Measurements from ENCODE around the gene LRRC9. TPM values are rescaled to one million over a fixed set of nuclear protein-coding genes. Genes with fewer than 3 reads are reported as not detected.
A peak's percentile ranks its signal among the peaks of the same experiment; 100 is the strongest.

Gene LRRC9
- total RNA-seq, 1 experiment from 2014 or later = not detected

DNA sequence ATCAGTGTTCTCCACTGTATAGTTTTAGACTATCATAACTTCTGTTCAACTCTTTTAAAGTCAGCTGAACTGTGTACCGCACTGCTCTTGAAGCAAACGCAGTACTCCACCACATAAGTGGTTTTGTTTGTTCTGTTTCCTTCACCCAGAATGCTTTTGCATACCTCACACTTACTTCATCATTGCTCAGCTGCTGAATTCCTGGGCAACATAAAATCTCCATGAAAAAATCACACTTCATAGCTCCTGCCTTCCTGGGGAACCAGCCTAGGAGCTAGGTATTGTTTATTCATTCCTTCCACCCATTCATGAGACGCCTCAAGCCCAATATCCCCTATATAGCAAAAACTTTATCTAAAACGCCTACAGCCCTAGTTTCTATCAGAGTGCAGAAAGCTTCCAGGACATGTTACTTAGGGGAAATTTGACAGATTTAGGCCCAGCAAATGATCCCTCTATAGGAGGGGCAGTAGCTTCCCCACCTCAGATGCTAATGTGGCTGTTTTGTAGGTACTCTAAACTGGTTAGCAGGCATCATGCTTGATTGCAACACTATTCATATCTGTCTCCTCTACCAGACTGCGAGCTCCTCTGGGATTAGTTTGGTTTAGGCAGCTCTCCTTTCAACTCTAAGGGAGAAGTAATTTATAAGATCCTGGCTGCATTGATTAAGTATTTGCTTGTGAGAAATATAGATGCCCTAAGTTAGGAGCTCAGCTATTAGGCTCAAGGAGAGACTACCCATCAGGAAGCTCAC lies 44.5 kb downstream of the LRRC9 start:
- peak overlapping the region; percentile 83 for H3K4me3 Mint-ChIP-seq (ENCODE audit: unreplicated experiment)
- no peak overlapping the region for H3K27ac Mint-ChIP-seq (ENCODE audit: low read depth, unreplicated experiment)
- POLR2A ChIA-PET = interaction anchor here (0.9 to 2.7 kb wide), 12 partner anchors 21 to 482 kb away, joined by 3 to 9 read pairs (median 4); partner anchors contain the start of genes DHRS7, PCNX4 and PPM1A

DNA sequence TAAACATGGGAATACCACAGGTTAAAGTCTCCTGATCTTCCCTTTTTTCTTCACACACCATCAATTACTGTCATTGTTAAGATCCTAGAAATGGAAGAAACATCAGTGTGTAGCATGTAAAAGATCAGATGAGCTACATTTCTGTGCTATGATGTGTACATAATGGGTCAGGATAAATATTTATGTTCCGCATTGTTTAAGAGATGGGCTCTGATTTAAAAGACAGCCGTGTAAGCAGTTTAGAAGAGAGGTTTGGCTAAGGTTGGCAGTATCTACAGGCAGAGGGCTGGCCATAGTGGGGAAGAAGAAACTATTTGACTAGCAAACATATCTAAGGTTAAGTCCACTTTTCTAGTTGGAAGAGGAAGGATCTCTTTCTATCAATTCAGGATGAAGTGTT lies 49.4 kb downstream of the LRRC9 start:
- peak; percentile 30 for DNase-seq (ENCODE audit: unreplicated experiment)
- intact Hi-C loops (cut with micrococcal nuclease) = no loop called here
- Mint-ChIP-seq H3K27me3 (ENCODE audit: insufficient read depth, unreplicated experiment) (no peaks in the 10 kb centered on the region), H3K36me3 (ENCODE audit: insufficient read depth, unreplicated experiment) (no peaks in the 10 kb centered on the region), H3K27ac (ENCODE audit: low read depth, unreplicated experiment) (no peak overlapping the region), H3K9me3 (ENCODE audit: unreplicated experiment) (no peaks in the 10 kb centered on the region), H3K4me1 (ENCODE audit: insufficient read depth, unreplicated experiment) (peaks cover 21% of the 10 kb centered on the region), H3K4me3 (ENCODE audit: unreplicated experiment) (no peak overlapping the region)
- POLR2A ChIA-PET = interaction anchor here (0.7 kb wide), 2 partner anchors 214 to 334 kb away, joined by 3 read pairs; no protein-coding TSS in a partner anchor
- CTCF ChIA-PET = interaction anchor here (1.0 to 1.1 kb wide), 2 partner anchors 216 kb away, joined by 3 to 4 read pairs; no protein-coding TSS in a partner anchor
- TF ChIP-seq, protein P1, sequence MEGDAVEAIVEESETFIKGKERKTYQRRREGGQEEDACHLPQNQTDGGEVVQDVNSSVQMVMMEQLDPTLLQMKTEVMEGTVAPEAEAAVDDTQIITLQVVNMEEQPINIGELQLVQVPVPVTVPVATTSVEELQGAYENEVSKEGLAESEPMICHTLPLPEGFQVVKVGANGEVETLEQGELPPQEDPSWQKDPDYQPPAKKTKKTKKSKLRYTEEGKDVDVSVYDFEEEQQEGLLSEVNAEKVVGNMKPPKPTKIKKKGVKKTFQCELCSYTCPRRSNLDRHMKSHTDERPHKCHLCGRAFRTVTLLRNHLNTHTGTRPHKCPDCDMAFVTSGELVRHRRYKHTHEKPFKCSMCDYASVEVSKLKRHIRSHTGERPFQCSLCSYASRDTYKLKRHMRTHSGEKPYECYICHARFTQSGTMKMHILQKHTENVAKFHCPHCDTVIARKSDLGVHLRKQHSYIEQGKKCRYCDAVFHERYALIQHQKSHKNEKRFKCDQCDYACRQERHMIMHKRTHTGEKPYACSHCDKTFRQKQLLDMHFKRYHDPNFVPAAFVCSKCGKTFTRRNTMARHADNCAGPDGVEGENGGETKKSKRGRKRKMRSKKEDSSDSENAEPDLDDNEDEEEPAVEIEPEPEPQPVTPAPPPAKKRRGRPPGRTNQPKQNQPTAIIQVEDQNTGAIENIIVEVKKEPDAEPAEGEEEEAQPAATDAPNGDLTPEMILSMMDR (IDR thresholded peaks at IDR 0.05; ENCODE audit: unreplicated experiment) = no peak
- BruUV-seq (replicated peaks) = no TSS peak

More for the DNA sequence above, 44.5 kb downstream of the LRRC9 start:
- CTCF ChIA-PET = interaction anchor here (0.7 to 6.5 kb wide), 55 partner anchors 8 to 817 kb away, joined by 3 to 118 read pairs (median 4); partner anchors contain the start of gene DHRS7
- intact Hi-C loops (cut with micrococcal nuclease) = loop anchor here (1.0 to 2.0 kb wide), 4 partner anchors 100 to 220 kb away; partner anchors contain the start of genes DHRS7 and PCNX4
- TF ChIP-seq, protein P1 (IDR thresholded peaks at IDR 0.05; ENCODE audit: unreplicated experiment) = no peak
- Mint-ChIP-seq H3K4me1 (ENCODE audit: insufficient read depth, unreplicated experiment) (peaks cover 18% of the 10 kb centered on the region), H3K9me3 (ENCODE audit: unreplicated experiment) (no peaks in the 10 kb centered on the region), H3K36me3 (ENCODE audit: insufficient read depth, unreplicated experiment) (no peaks in the 10 kb centered on the region), H3K27me3 (ENCODE audit: insufficient read depth, unreplicated experiment) (no peaks in the 10 kb centered on the region)
- BruUV-seq (replicated peaks) = no TSS peak
- peak; percentile 3 for DNase-seq (ENCODE audit: unreplicated experiment)

DNA sequence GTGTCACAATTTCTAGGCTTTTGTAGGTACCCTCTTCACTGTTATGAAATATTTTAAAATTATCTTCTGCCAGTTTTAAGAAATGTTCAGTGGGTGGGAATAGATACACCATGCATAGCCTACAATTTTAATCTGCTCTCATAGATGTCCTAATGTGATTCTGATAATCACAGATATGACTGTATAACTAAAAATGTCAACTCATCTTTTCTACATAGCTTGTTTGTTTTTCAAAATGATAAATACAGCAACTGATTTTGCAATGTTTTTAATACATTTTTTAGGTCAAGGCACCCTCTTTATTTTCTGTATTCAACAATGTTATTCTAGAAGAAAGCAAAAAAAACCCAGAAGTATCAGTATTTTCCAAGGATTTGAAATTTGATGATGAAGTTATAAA lies 61.6 kb downstream of the LRRC9 start:
- TF ChIP-seq, protein P1 (IDR thresholded peaks at IDR 0.05; ENCODE audit: unreplicated experiment) = no peak
- Mint-ChIP-seq H3K27ac (ENCODE audit: low read depth, unreplicated experiment) (no peak overlapping the region), H3K27me3 (ENCODE audit: insufficient read depth, unreplicated experiment) (no peaks in the 10 kb centered on the region), H3K9me3 (ENCODE audit: unreplicated experiment) (no peaks in the 10 kb centered on the region), H3K36me3 (ENCODE audit: insufficient read depth, unreplicated experiment) (no peaks in the 10 kb centered on the region), H3K4me1 (ENCODE audit: insufficient read depth, unreplicated experiment) (no peaks in the 10 kb centered on the region), H3K4me3 (ENCODE audit: unreplicated experiment) (no peak overlapping the region)
- DNase-seq (ENCODE audit: unreplicated experiment) = no peak
- ChIA-PET POLR2A (interaction anchor here (1.3 kb wide), 2 partner anchors 81 to 183 kb away, joined by 3 read pairs; partner anchors contain the start of gene DHRS7), CTCF (interaction anchor here (1.0 to 1.5 kb wide), 2 partner anchors 9 to 17 kb away, joined by 5 to 7 read pairs; no protein-coding TSS in a partner anchor)
- intact Hi-C loops (cut with micrococcal nuclease) = no loop called here
- BruUV-seq (replicated peaks) = no TSS peak

DNA sequence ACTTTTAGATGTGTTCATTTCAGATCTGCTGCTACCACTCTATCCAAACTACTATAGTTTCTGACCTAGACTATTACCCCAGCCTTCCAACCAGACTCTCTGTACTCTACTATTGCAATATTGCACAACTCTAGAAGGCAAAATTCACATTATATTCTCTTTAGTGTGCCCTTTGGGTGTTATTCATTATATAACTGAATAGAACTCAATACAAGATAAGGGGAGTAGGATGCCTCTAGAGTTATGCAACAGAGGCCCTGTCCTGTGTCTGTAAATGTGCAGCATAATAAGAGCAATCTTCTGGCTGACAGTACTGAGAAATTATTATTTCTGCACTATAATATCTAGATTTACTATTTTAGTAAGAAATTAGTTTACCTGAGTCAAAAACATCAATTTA lies 63.1 kb downstream of the LRRC9 start:
- no peaks in the 10 kb centered on the region for H3K9me3 Mint-ChIP-seq (ENCODE audit: unreplicated experiment)
- CTCF ChIA-PET = no interaction called here
- TF ChIP-seq, protein P1 (IDR thresholded peaks at IDR 0.05; ENCODE audit: unreplicated experiment) = no peak
- BruUV-seq (replicated peaks) = no TSS peak
- no peaks in the 10 kb centered on the region for H3K36me3 Mint-ChIP-seq (ENCODE audit: insufficient read depth, unreplicated experiment)
- POLR2A ChIA-PET = no interaction called here
- no peak for DNase-seq (ENCODE audit: unreplicated experiment)
- no peaks in the 10 kb centered on the region for H3K27me3 Mint-ChIP-seq (ENCODE audit: insufficient read depth, unreplicated experiment)
- H3K27ac Mint-ChIP-seq (ENCODE audit: low read depth, unreplicated experiment) = no peak overlapping the region
- no peaks in the 10 kb centered on the region for H3K4me1 Mint-ChIP-seq (ENCODE audit: insufficient read depth, unreplicated experiment)
- no peak overlapping the region for H3K4me3 Mint-ChIP-seq (ENCODE audit: unreplicated experiment)
- intact Hi-C loops (cut with micrococcal nuclease) = no loop called here

Measured in MCF 10A (cell line).